HFFc6 (cell line): ENCODE results near the gene ZBTB44. TPM values are rescaled to one million over a fixed set of nuclear protein-coding genes. Genes with fewer than 3 reads are reported as not detected.

Experiments
- DNase-seq: peaks from one replicate; pipeline ENCODE4 v3.0.0-alpha.2; 2018
- H3K27ac Mint-ChIP-seq: 2 replicates; pipeline ENCODE4 v1.8.0; 2020; ENCODE audit warnings: mild to moderate bottlenecking, mixed read lengths
- H3K27me3 Mint-ChIP-seq: 2 replicates; pipeline ENCODE4 v1.8.0; 2021; ENCODE audit warnings: mild to moderate bottlenecking, moderate library complexity, mixed read lengths; ENCODE audit not compliant: insufficient read depth
- H3K36me3 Mint-ChIP-seq: 2 replicates; pipeline ENCODE4 v1.8.0; 2021; ENCODE audit warnings: low read depth, mixed read lengths
- H3K4me1 Mint-ChIP-seq: 2 replicates; pipeline ENCODE4 v1.8.0; 2020; ENCODE audit warnings: low read depth, mixed read lengths
- H3K4me3 Mint-ChIP-seq: 2 replicates; pipeline ENCODE4 v1.8.0; 2020; ENCODE audit warnings: mild to moderate bottlenecking, moderate library complexity, mixed read lengths
- H3K9me3 Mint-ChIP-seq: 2 replicates; pipeline ENCODE4 v1.8.0; 2020; ENCODE audit warnings: mild to moderate bottlenecking, mixed read lengths
- total RNA-seq, 6 experiments: library from RNA; stranded (reverse); fragmentation: NEBNext Ultra II Directional; extraction: Animal tissue kit (Norgen Biotek cat#: 25700); gene quantifications; 2 replicates in 1 of 6; 3 replicates in 5 of 6; pipeline ENCODE4 v1.2.3, GENCODE V29; 2021
- TF ChIP-seq, protein P1 (sequence below): fragments of 200-600 bp; sonication (generic); IDR thresholded peaks from 2 replicates; pipeline ENCODE4 v1.5.0; 2021; ENCODE audit warnings: antibody characterized with exemption, mild to moderate bottlenecking

Gene ZBTB44
- total RNA-seq, 6 experiments from 2014 or later, result 9.4 to 16.5 (median 12.4) TPM

DNA sequence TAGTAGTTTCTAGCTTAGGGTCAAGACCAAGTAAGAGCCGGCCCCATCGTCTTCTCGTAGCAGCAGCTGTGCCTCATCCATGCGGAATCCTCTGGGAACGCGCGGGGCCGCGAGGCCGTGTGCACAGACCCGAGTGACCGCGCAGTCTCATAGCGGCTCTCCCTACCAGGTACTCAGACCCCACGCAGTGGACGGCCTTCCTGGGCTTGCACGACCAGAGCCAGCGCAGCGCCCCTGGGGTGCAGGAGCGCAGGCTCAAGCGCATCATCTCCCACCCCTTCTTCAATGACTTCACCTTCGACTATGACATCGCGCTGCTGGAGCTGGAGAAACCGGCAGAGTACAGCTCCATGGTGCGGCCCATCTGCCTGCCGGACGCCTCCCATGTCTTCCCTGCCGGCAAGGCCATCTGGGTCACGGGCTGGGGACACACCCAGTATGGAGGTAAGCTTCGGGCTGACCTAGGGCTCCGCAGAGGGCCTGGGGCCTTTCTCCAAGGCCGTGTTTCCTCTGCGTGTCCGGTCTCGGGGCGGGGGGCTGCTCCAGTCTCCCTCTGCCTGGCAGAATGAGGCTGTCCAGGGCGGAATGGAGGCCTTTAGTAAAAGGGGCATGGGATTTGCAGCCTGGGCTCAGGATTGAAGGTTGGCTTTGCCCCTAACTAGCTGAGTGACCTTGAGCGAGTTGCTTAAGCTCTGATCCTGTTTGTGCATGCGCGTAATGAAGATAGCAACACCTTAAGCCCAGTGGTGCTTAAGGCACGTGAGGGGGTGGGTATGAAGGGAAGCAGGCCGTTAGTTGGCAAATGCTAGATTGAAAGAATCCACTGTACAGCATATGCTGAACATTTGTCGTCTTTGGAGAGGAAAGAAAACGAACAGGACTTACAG is 106.2 kb downstream of the ZBTB44 start:
- TF ChIP-seq, protein P1, sequence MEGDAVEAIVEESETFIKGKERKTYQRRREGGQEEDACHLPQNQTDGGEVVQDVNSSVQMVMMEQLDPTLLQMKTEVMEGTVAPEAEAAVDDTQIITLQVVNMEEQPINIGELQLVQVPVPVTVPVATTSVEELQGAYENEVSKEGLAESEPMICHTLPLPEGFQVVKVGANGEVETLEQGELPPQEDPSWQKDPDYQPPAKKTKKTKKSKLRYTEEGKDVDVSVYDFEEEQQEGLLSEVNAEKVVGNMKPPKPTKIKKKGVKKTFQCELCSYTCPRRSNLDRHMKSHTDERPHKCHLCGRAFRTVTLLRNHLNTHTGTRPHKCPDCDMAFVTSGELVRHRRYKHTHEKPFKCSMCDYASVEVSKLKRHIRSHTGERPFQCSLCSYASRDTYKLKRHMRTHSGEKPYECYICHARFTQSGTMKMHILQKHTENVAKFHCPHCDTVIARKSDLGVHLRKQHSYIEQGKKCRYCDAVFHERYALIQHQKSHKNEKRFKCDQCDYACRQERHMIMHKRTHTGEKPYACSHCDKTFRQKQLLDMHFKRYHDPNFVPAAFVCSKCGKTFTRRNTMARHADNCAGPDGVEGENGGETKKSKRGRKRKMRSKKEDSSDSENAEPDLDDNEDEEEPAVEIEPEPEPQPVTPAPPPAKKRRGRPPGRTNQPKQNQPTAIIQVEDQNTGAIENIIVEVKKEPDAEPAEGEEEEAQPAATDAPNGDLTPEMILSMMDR, result no peak
- no peaks in the 10 kb centered on the region for H3K9me3 Mint-ChIP-seq
- no peak overlapping the region for H3K27ac Mint-ChIP-seq
- H3K36me3 Mint-ChIP-seq, result no peaks in the 10 kb centered on the region
- H3K4me1 Mint-ChIP-seq, result no peaks in the 10 kb centered on the region
- H3K27me3 Mint-ChIP-seq, result peaks cover 47% of the 10 kb centered on the region
- H3K4me3 Mint-ChIP-seq, result no peak overlapping the region
- no peak for DNase-seq

DNA sequence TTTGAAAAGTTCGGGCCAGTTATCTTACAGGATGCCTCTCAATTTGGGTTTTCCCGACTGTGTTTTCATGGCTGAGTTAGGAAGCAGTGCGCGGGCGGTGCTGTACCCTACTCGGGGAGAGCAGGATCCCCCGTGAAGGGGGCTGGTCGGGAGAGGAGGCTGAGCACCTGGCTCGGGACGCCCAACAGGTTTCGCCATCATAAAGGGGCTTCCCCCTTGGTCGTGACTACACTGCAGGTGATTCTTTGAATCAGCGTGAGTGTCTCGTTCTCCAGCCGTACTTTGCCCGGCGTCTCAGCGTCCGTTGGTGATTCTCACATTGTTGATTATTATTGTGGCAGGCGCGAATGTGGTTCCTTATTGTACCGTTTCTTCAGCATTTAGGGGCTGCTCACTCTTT is 108.6 kb downstream of the ZBTB44 start:
- Mint-ChIP-seq H3K4me1 (no peaks in the 10 kb centered on the region), H3K27me3 (peaks cover 60% of the 10 kb centered on the region), H3K4me3 (no peak overlapping the region), H3K9me3 (peaks cover 8% of the 10 kb centered on the region), H3K36me3 (no peaks in the 10 kb centered on the region), H3K27ac (no peak overlapping the region)
- no peak for DNase-seq
- TF ChIP-seq, protein P1, result no peak

DNA sequence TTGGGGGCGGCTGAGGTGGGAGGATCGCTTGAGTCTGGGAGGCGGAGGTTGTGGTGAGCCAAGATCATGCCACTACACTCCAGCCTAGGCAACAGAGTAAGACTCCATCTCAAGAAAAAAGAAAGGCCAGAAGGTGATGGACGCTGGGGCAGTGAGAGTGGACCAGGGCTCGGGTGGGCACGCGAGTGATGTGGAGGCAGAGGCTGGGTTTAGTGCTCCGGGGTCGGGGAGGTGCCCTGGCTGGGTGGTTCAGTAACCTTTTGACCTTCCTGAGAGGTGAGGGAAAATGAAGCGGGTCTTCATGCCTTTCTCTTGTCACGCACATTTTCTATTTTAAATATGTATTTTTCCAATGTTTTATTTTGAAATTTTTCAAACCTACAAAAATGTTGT is 110.0 kb downstream of the ZBTB44 start:
- TF ChIP-seq, protein P1, result no peak
- H3K4me3 Mint-ChIP-seq, result no peak overlapping the region
- no peaks in the 10 kb centered on the region for H3K4me1 Mint-ChIP-seq
- peaks cover 8% of the 10 kb centered on the region for H3K9me3 Mint-ChIP-seq
- no peak overlapping the region for H3K27ac Mint-ChIP-seq
- no peak for DNase-seq
- H3K27me3 Mint-ChIP-seq, result peaks cover 51% of the 10 kb centered on the region
- no peaks in the 10 kb centered on the region for H3K36me3 Mint-ChIP-seq

GRCh38 chr11:130203766-130204702 is 110.7 kb downstream of the ZBTB44 start:
- no peak for DNase-seq
- TF ChIP-seq, protein P1, result no peak
- H3K4me3 Mint-ChIP-seq, result no peak overlapping the region
- H3K27me3 Mint-ChIP-seq, result peaks cover 48% of the 10 kb centered on the region
- peaks cover 8% of the 10 kb centered on the region for H3K9me3 Mint-ChIP-seq
- H3K36me3 Mint-ChIP-seq, result no peaks in the 10 kb centered on the region
- H3K4me1 Mint-ChIP-seq, result no peaks in the 10 kb centered on the region
- no peak overlapping the region for H3K27ac Mint-ChIP-seq

GRCh38 chr11:130202818-130203689 is 111.7 kb downstream of the ZBTB44 start:
- TF ChIP-seq, protein P1, result no peak
- H3K36me3 Mint-ChIP-seq, result no peaks in the 10 kb centered on the region
- peaks cover 8% of the 10 kb centered on the region for H3K9me3 Mint-ChIP-seq
- peaks cover 49% of the 10 kb centered on the region for H3K27me3 Mint-ChIP-seq
- DNase-seq, result no peak
- no peaks in the 10 kb centered on the region for H3K4me1 Mint-ChIP-seq
- H3K4me3 Mint-ChIP-seq, result no peak overlapping the region
- no peak overlapping the region for H3K27ac Mint-ChIP-seq
